ENCODE measurements around the gene OSBP. TPM values are rescaled to one million over a fixed set of nuclear protein-coding genes. Genes with fewer than 3 reads are reported as not detected.

The OSBP gene
- polyA plus RNA-seq, 1 donor (not counting 4 experiments of a cell fraction or from before 2014, with no cell fraction given) = 31.9 TPM

- Histone ChIP-seq H3K4me1 (ENCODE audit: control insufficient read depth, extremely low read depth, insufficient read depth, low read length) (peaks cover 11% of the 10 kb centered on the region), H3K79me2 (ENCODE audit: control insufficient read depth, insufficient read depth, low read length) (no peaks in the 10 kb centered on the region), H3K4me3 (ENCODE audit: control insufficient read depth in 2 of 3, extremely low read depth in 1 of 3, insufficient read depth in 2 of 3, low read depth in 1 of 3, low read length in 3 of 3) (no peak overlapping the region), H3K4me2 (ENCODE audit: control insufficient read depth, extremely low read depth, insufficient read depth, low read depth, low read length) (no peak overlapping the region), H4K20me1 (ENCODE audit: control insufficient read depth, extremely low read depth, insufficient read depth, low read length) (no peaks in the 10 kb centered on the region), H3K27me3 (ENCODE audit: control insufficient read depth, extremely low read depth, insufficient read depth, low read length) (no peaks in the 10 kb centered on the region), H3K9me3 (ENCODE audit: control insufficient read depth, low read depth, low read length) (no peaks in the 10 kb centered on the region), H3K9ac (ENCODE audit: control insufficient read depth, extremely low read depth, insufficient read depth, low read length) (no peak overlapping the region), H3K9me1 (ENCODE audit: control insufficient read depth, extremely low read depth, insufficient read depth, low read length) (no peaks in the 10 kb centered on the region), H2AFZ (ENCODE audit: control insufficient read depth, low read length) (no peak overlapping the region), H3K36me3 (ENCODE audit: control insufficient read depth in 2 of 2, extremely low read depth in 1 of 2, insufficient read depth in 2 of 2, low read length in 2 of 2) (no peaks in the 10 kb centered on the region), H3K27ac (ENCODE audit: control insufficient read depth, insufficient read depth, low read length) (no peak overlapping the region)
- dilution Hi-C loops (cut with MboI; ENCODE audit: extremely low pct_ligation_motif_present, low sequenced_read_pairs) = no loop called here
- TF ChIP-seq, protein P1, sequence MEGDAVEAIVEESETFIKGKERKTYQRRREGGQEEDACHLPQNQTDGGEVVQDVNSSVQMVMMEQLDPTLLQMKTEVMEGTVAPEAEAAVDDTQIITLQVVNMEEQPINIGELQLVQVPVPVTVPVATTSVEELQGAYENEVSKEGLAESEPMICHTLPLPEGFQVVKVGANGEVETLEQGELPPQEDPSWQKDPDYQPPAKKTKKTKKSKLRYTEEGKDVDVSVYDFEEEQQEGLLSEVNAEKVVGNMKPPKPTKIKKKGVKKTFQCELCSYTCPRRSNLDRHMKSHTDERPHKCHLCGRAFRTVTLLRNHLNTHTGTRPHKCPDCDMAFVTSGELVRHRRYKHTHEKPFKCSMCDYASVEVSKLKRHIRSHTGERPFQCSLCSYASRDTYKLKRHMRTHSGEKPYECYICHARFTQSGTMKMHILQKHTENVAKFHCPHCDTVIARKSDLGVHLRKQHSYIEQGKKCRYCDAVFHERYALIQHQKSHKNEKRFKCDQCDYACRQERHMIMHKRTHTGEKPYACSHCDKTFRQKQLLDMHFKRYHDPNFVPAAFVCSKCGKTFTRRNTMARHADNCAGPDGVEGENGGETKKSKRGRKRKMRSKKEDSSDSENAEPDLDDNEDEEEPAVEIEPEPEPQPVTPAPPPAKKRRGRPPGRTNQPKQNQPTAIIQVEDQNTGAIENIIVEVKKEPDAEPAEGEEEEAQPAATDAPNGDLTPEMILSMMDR (optimal IDR thresholded peaks at IDR 0.05 in 1 of 3, IDR thresholded peaks at IDR 0.05 in 1 of 3, conservative IDR thresholded peaks at IDR 0.05 in 1 of 3; ENCODE audit: extremely low read depth in 1 of 3, insufficient read depth in 2 of 3, low read length in 3 of 3) = no peak
- no peak for TF ChIP-seq EZH2 (IDR thresholded peaks at IDR 0.05; ENCODE audit: low read length)
- no peak for DNase-seq (ENCODE audit: low read depth, low spot score)
- no peak for FAIRE-seq
Observed at GRCh38 chr11:59542142-59542810, 73.3 kb downstream of the OSBP start.

- Histone ChIP-seq H4K20me1 (ENCODE audit: control insufficient read depth, extremely low read depth, insufficient read depth, low read length) (no peaks in the 10 kb centered on the region), H3K4me3 (ENCODE audit: control insufficient read depth in 2 of 3, extremely low read depth in 1 of 3, insufficient read depth in 2 of 3, low read depth in 1 of 3, low read length in 3 of 3) (no peak overlapping the region), H3K27me3 (ENCODE audit: control insufficient read depth, extremely low read depth, insufficient read depth, low read length) (no peaks in the 10 kb centered on the region), H3K9ac (ENCODE audit: control insufficient read depth, extremely low read depth, insufficient read depth, low read length) (no peak overlapping the region), H3K36me3 (ENCODE audit: control insufficient read depth in 2 of 2, extremely low read depth in 1 of 2, insufficient read depth in 2 of 2, low read length in 2 of 2) (no peaks in the 10 kb centered on the region), H2AFZ (ENCODE audit: control insufficient read depth, low read length) (no peak overlapping the region), H3K4me2 (ENCODE audit: control insufficient read depth, extremely low read depth, insufficient read depth, low read depth, low read length) (no peak overlapping the region), H3K27ac (ENCODE audit: control insufficient read depth, insufficient read depth, low read length) (no peak overlapping the region), H3K4me1 (ENCODE audit: control insufficient read depth, extremely low read depth, insufficient read depth, low read length) (peaks cover 7% of the 10 kb centered on the region), H3K9me1 (ENCODE audit: control insufficient read depth, extremely low read depth, insufficient read depth, low read length) (no peaks in the 10 kb centered on the region), H3K79me2 (ENCODE audit: control insufficient read depth, insufficient read depth, low read length) (no peaks in the 10 kb centered on the region), H3K9me3 (ENCODE audit: control insufficient read depth, low read depth, low read length) (no peaks in the 10 kb centered on the region)
- DNase-seq (ENCODE audit: low read depth, low spot score) (no peak), FAIRE-seq (no peak)
- dilution Hi-C loops (cut with MboI; ENCODE audit: extremely low pct_ligation_motif_present, low sequenced_read_pairs) = no loop called here
- TF ChIP-seq, protein P1 (optimal IDR thresholded peaks at IDR 0.05 in 1 of 3, IDR thresholded peaks at IDR 0.05 in 1 of 3, conservative IDR thresholded peaks at IDR 0.05 in 1 of 3; ENCODE audit: extremely low read depth in 1 of 3, insufficient read depth in 2 of 3, low read length in 3 of 3) = no peak
- TF ChIP-seq EZH2 (IDR thresholded peaks at IDR 0.05; ENCODE audit: low read length) = no peak
Observed at GRCh38 chr11:59534676-59535075, 80.9 kb downstream of the OSBP start.
